IMR-90 (cell line): Measurements from ENCODE around the gene S100A5. TPM values are rescaled to one million over a fixed set of nuclear protein-coding genes. Genes with fewer than 3 reads are reported as not detected.
"Not testable (repeated sequence)": the region's sequence is repeated elsewhere in the genome, so short reads cannot be mapped to it uniquely, and the experiment has no call there.

Experiments
- ATAC-seq: fragments of 200-7000 bp; cut with Tn5 transposase; 2 replicates; pipeline ENCODE4 v1.9.1; 2020; ENCODE audit warnings: low read depth, mild to moderate bottlenecking, moderate library complexity
- BruUV-seq: library from RNA; stranded (reverse); fragments of 400-500 nt; replicated peaks from 2 replicates; lab custom pipeline; 2021; lab: Mats Ljungman, UMichigan
- CTCF ChIA-PET: fragments of 300-600 bp; formaldehyde crosslinking; extraction: SDS; loops from one replicate; lab custom pipeline; 2021; ENCODE audit warnings: antibody characterized with exemption; lab: Yijun Ruan, JAX
- POLR2A ChIA-PET: fragments of 300-600 bp; sonication (Branson Sonifier 250); formaldehyde crosslinking; loops from one replicate; lab custom pipeline; 2022; ENCODE audit warnings: antibody characterized with exemption; ENCODE audit not compliant: unreplicated experiment; lab: Charles Lee
- DNase-seq: peaks from one replicate; pipeline ENCODE4 v3.0.0; 2013
- H2AFZ ChIP-seq: replicated peaks from 2 replicates; pipeline ENCODE3; 2013; ENCODE audit warnings: low read length, mild to moderate bottlenecking; ENCODE audit not compliant: poor library complexity
- H2AK5ac ChIP-seq: 2 replicates; pipeline ENCODE4 v1.6.1; 2013; ENCODE audit warnings: low read depth, low read length, inconsistent platforms
- H2AK9ac ChIP-seq: replicated peaks from 2 replicates; pipeline ENCODE3; 2013; ENCODE audit warnings: mild to moderate bottlenecking, low read depth, low read length, moderate library complexity; ENCODE audit not compliant: poor library complexity
- H2BK120ac ChIP-seq: 2 replicates; pipeline ENCODE4 v1.6.1; 2013; ENCODE audit warnings: low read depth, low read length, inconsistent platforms
- H2BK15ac ChIP-seq: 3 replicates; pipeline ENCODE4 v1.6.1; 2013; ENCODE audit warnings: low read depth, low read length, inconsistent platforms
- H2BK20ac ChIP-seq: 2 replicates; pipeline ENCODE4 v1.6.1; 2013; ENCODE audit warnings: low read depth, mild to moderate bottlenecking, inconsistent platforms, low read length, moderate library complexity
- H2BK5ac ChIP-seq: 2 replicates; pipeline ENCODE4 v1.6.1; 2013; ENCODE audit warnings: mild to moderate bottlenecking, low read depth, low read length, inconsistent platforms; ENCODE audit not compliant: poor library complexity, severe bottlenecking
- H3K14ac ChIP-seq: replicated peaks from 2 replicates; pipeline ENCODE4 v1.6.1; 2013; ENCODE audit warnings: low read depth, low read length, inconsistent platforms
- H3K18ac ChIP-seq: 2 replicates; pipeline ENCODE4 v1.6.1; 2013; ENCODE audit warnings: low read depth, low read length, control low read depth
- H3K23ac ChIP-seq: 2 replicates; pipeline ENCODE4 v1.6.1; 2013; ENCODE audit warnings: low read depth, low read length, inconsistent platforms
- H3K27ac ChIP-seq: 2 replicates; pipeline ENCODE4 v1.5.1; 2013; ENCODE audit warnings: mild to moderate bottlenecking, control low read depth, low read length; ENCODE audit not compliant: insufficient read depth
- H3K27me3 ChIP-seq: 2 replicates; pipeline ENCODE4 v1.6.1; 2013; ENCODE audit warnings: low read length; ENCODE audit not compliant: control insufficient read depth, insufficient read depth
- H3K36me3 ChIP-seq: 2 replicates; pipeline ENCODE4 v1.6.1; 2013; ENCODE audit warnings: low read length, mixed read lengths; ENCODE audit not compliant: control insufficient read depth, insufficient read depth
- H3K4ac ChIP-seq: 2 replicates; pipeline ENCODE4 v1.6.1; 2013; ENCODE audit warnings: low read depth, low read length, inconsistent platforms
- H3K4me1 ChIP-seq: 2 replicates; pipeline ENCODE4 v1.6.1; 2013; ENCODE audit warnings: low read length, mixed read lengths; ENCODE audit not compliant: control insufficient read depth, insufficient read depth
- H3K4me2 ChIP-seq: 2 replicates; pipeline ENCODE4 v1.6.1; 2013; ENCODE audit warnings: low read depth, mild to moderate bottlenecking, control low read depth, low read length, moderate library complexity
- H3K4me3 ChIP-seq: 2 replicates; pipeline ENCODE4 v1.5.1; 2013; ENCODE audit warnings: low read depth, mild to moderate bottlenecking, control low read depth, low read length, moderate library complexity; ENCODE audit not compliant: insufficient read depth
- H3K56ac ChIP-seq: 2 replicates; pipeline ENCODE4 v1.6.1; 2013; ENCODE audit warnings: low read length, inconsistent platforms; ENCODE audit not compliant: insufficient read depth; ENCODE audit errors: extremely low read depth
- H3K79me1 ChIP-seq, 2 experiments: 2 replicates each; pipeline ENCODE4 v1.6.1; 2013; ENCODE audit warnings: low read length in 2 of 2, inconsistent platforms in 1 of 2, low read depth in 1 of 2
- H3K9ac ChIP-seq: 2 replicates; pipeline ENCODE4 v1.6.1; 2013; ENCODE audit warnings: low read depth, low read length, control low read depth
- H3K9me1 ChIP-seq: 2 replicates; pipeline ENCODE4 v1.6.1; 2013; ENCODE audit warnings: low read length, inconsistent platforms; ENCODE audit not compliant: insufficient read depth
- H3K9me3 ChIP-seq: 2 replicates; pipeline ENCODE4 v1.6.1; 2013; ENCODE audit warnings: low read length; ENCODE audit not compliant: control insufficient read depth, insufficient read depth
- H4K20me1 ChIP-seq: 2 replicates; pipeline ENCODE4 v1.6.1; 2013; ENCODE audit warnings: low read length, inconsistent platforms; ENCODE audit not compliant: insufficient read depth
- H4K5ac ChIP-seq: 2 replicates; pipeline ENCODE4 v1.6.1; 2013; ENCODE audit warnings: mild to moderate bottlenecking, low read depth, low read length, control low read depth
- H4K8ac ChIP-seq, 2 experiments: 2 replicates each; pipeline ENCODE4 v1.6.1; 2013; ENCODE audit warnings: low read depth in 2 of 2, low read length in 2 of 2, control low read depth in 1 of 2, inconsistent platforms in 1 of 2
- H4K91ac ChIP-seq: 2 replicates; pipeline ENCODE4 v1.6.1; 2013; ENCODE audit warnings: low read depth, low read length, inconsistent platforms; ENCODE audit not compliant: insufficient read depth
- WGBS, 2 experiments: methylation state at CpG; one replicate each; pipeline versions ENCODE4 v1.1.5 to v1.1.7; 2013; ENCODE audit warnings: missing lambda C conversion rate in 2 of 2; ENCODE audit not compliant: insufficient read length in 1 of 2; ENCODE audit errors: extremely low coverage in 2 of 2; 5-methylcytosine and 5-hydroxymethylcytosine counted together
- dilution Hi-C: fragments of 300-500 bp; cut with HindIII; formaldehyde crosslinking; loops from one replicate; pipeline ENCODE4 v1.14.3; 2018; ENCODE audit warnings: low sequenced_read_pairs; ENCODE audit not compliant: unreplicated experiment
- in situ Hi-C: fragments of 300-500 bp; cut with MboI; formaldehyde crosslinking; loops from 3 replicates; pipeline ENCODE4 v1.14.3; 2019; ENCODE audit warnings: low sequenced_read_pairs, inconsistent platforms, mixed read lengths
- intact Hi-C: fragments of 100-400 bp; cut with micrococcal nuclease; formaldehyde crosslinking; loops from 2 replicates; pipeline ENCODE4 v1.10.0; 2022
- polyA plus RNA-seq, 3 experiments: library from polyadenylated mRNA; depleted of rRNA; stranded (reverse); fragments of >200 nt; gene quantifications; 2 replicates each; pipeline ENCODE4 v1.2.3, GENCODE V29; 2012; ENCODE audit warnings: low replicate concordance in 1 of 3
- total RNA-seq: library from RNA; depleted of rRNA; stranded (reverse); fragments of >200 nt; gene quantifications from 2 replicates; pipeline ENCODE4 v1.2.3, GENCODE V29; 2012

S100A5 gene
- total and polyA plus RNA-seq, 2 of the 4 experiments (the other 2 are of a cell fraction), result 0.27 TPM; not detected in 1

DNA sequence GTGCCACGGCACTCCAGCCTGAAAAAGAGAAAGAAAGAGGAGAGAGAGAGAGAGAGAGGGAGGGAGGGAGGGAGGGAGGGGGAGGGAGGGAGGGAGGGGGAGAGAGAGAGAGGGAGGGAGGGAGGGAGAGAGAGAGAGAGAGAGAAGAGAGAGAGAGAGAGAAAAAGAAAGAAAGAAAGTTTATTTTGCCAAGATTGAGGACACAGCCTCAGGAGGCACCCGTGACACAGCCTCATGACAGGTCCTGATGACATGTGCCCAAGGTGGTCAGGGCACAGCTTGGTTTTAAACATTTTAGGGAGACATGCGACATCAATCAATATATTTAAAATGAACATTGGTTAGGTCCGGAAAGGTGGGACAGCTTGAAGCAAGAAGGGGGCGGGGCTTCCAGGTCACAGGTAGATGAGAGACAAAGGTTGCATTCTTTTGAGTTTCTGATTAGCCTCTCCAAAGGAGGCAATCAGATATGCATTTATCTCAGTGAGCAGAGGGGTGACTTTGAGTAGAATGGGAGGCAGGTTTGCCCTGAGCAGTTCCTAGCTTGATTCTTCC, 20.5 kb downstream of the S100A5 start:
- H2AK9ac ChIP-seq, H3K18ac ChIP-seq, H4K20me1 ChIP-seq, H3K4me3 ChIP-seq, H4K91ac ChIP-seq, H2AK5ac ChIP-seq, H2BK20ac ChIP-seq, H3K4me1 ChIP-seq, H3K36me3 ChIP-seq, H3K79me1 ChIP-seq, H3K4ac ChIP-seq, intact Hi-C loops, H3K9me1 ChIP-seq, H3K27ac ChIP-seq, H4K8ac ChIP-seq, H3K56ac ChIP-seq, H3K4me2 ChIP-seq, H2AFZ ChIP-seq, H4K5ac ChIP-seq, H2BK5ac ChIP-seq, ATAC-seq, BruUV-seq, H3K14ac ChIP-seq, H2BK15ac ChIP-seq, H3K27me3 ChIP-seq, H3K23ac ChIP-seq, H3K9me3 ChIP-seq, in situ Hi-C loops, H3K9ac ChIP-seq, dilution Hi-C loops, DNase-seq, H2BK120ac ChIP-seq: not testable (repeated sequence)
- ChIA-PET POLR2A (interaction anchor here (0.8 kb wide), 1 partner anchor 12 kb away, joined by 4 read pairs; no protein-coding TSS in a partner anchor), CTCF (interaction anchor here (0.7 to 2.3 kb wide), 3 partner anchors 9 to 107 kb away, joined by 3 to 8 read pairs (median 4); partner anchors contain the start of gene S100A13)
- 83% methylated on average over 1 of the region's 5 CpGs; no CpG with 5 or more reads in 1 of the 2 experiments for WGBS, 2 experiments
